ENCODE measurements around the gene GSK3A. TPM values are rescaled to one million over a fixed set of nuclear protein-coding genes. Genes with fewer than 3 reads are reported as not detected.

The GSK3A gene
- total RNA-seq, 1 donor from 2014 or later = 50.3 TPM

DNA sequence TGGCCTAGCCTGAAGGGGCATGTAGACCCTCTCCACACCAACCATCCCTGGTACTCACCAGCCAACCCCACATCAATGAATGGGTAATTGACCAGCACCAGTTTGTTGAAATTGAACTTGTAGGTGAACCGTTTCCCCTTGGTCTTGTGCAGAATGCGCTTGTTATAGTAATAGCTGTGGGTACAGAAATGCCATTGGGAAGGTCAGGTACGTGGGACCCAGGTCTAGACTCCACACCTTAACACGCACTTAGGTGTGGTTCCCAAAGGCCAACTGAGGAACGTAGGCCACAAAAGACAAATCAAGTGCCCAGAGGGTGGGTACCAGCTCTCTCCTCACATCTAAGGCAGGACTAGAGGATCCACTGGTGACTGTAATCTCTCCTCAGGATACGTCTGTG lies 7.4 kb upstream of the GSK3A start:
- Mint-ChIP-seq H3K9me3 (ENCODE audit: unreplicated experiment) (peaks cover 3% of the 10 kb centered on the region), H3K4me1 (ENCODE audit: low read depth, unreplicated experiment) (peaks cover 33% of the 10 kb centered on the region), H3K27ac (ENCODE audit: unreplicated experiment) (peak overlapping the region; percentile 47), H3K27me3 (ENCODE audit: low read depth, unreplicated experiment) (no peaks in the 10 kb centered on the region), H3K4me3 (ENCODE audit: unreplicated experiment) (peak overlapping the region; percentile 66), H3K36me3 (ENCODE audit: low read depth, unreplicated experiment) (peaks cover 6% of the 10 kb centered on the region)
- peaks cover 65% of the 10 kb centered on the region for H3K79me2 ChIP-seq (ENCODE audit: insufficient read depth, low read length)
- peaks cover 63% of the 10 kb centered on the region for H4K20me1 ChIP-seq (ENCODE audit: insufficient read depth, low read length)
- DNase-seq (ENCODE audit: low read depth) (no peak), FAIRE-seq (no peak)
- TF ChIP-seq EZH2 (IDR thresholded peaks at IDR 0.05; ENCODE audit: insufficient read depth, low read length) (no peak), CTCF (IDR thresholded peaks at IDR 0.05; ENCODE audit: insufficient read depth, low read depth, low read length) (no peak)
- peak overlapping the region; percentile 66 for H3K27ac ChIP-seq (ENCODE audit: low read depth, low read length)
- H3K9ac ChIP-seq (ENCODE audit: low read length) = peak overlapping the region; percentile 66
- H3K27me3 ChIP-seq (ENCODE audit: insufficient read depth, low read length) = no peaks in the 10 kb centered on the region
- H3K4me3 ChIP-seq (ENCODE audit: insufficient read depth, low read depth, low read length) = no peak overlapping the region
- peak overlapping the region; percentile 81 for H3K4me2 ChIP-seq (ENCODE audit: low read length)
- H3K36me3 ChIP-seq (ENCODE audit: insufficient read depth, low read length) = peaks cover 13% of the 10 kb centered on the region
- peaks cover 35% of the 10 kb centered on the region for H3K4me1 ChIP-seq (ENCODE audit: insufficient read depth, low read length)
- no peak overlapping the region for H2AFZ ChIP-seq (ENCODE audit: low read depth, low read length)
- H3K9me3 ChIP-seq (ENCODE audit: insufficient read depth, low read depth, low read length) = no peaks in the 10 kb centered on the region

DNA sequence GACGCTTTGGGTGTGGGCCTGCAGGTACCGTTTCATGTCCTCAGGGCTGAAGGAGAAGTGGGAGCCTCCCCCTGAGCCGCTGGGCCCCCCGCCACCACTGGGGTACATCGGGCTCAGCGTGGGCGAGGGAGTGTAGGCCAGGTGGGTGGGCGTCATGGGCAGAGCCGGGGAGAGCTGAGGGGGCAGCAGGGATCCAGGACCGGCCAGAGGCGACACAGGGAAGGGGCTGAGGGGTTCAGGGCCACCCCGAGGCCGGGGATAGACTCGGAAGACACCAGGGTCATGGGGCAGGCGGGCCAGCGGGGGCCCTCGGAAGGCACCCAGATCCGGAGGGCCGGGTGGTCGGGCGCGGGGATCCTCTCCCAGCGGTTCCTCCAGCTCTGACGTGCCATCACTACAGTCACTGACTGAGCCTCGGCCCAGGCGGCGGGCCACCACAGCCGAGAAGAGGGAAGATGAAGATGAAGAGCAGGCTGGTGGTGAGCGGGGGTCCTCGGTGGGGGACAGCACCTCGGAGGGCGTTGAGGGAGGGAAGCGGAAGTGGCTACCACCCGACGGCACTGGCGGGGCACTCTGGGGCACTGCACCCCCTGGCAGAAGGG lies 6.8 kb upstream of the GSK3A start:
- Histone ChIP-seq H3K9me3 (ENCODE audit: insufficient read depth, low read depth, low read length) (no peaks in the 10 kb centered on the region), H2AFZ (ENCODE audit: low read depth, low read length) (no peak overlapping the region), H3K27me3 (ENCODE audit: insufficient read depth, low read length) (no peaks in the 10 kb centered on the region), H3K4me1 (ENCODE audit: insufficient read depth, low read length) (peaks cover 38% of the 10 kb centered on the region), H3K79me2 (ENCODE audit: insufficient read depth, low read length) (peaks cover 61% of the 10 kb centered on the region), H3K4me2 (ENCODE audit: low read length) (no peak overlapping the region), H3K9ac (ENCODE audit: low read length) (no peak overlapping the region), H3K36me3 (ENCODE audit: insufficient read depth, low read length) (peaks cover 13% of the 10 kb centered on the region), H3K27ac (ENCODE audit: low read depth, low read length) (no peak overlapping the region), H3K4me3 (ENCODE audit: insufficient read depth, low read depth, low read length) (no peak overlapping the region), H4K20me1 (ENCODE audit: insufficient read depth, low read length) (peaks cover 63% of the 10 kb centered on the region)
- peaks cover 6% of the 10 kb centered on the region for H3K36me3 Mint-ChIP-seq (ENCODE audit: low read depth, unreplicated experiment)
- DNase-seq (ENCODE audit: low read depth) (no peak), FAIRE-seq (no peak)
- no peak for TF ChIP-seq EZH2 (IDR thresholded peaks at IDR 0.05; ENCODE audit: insufficient read depth, low read length)
- TF ChIP-seq CTCF (IDR thresholded peaks at IDR 0.05; ENCODE audit: insufficient read depth, low read depth, low read length) = no peak
- H3K9me3 Mint-ChIP-seq (ENCODE audit: unreplicated experiment) = peaks cover 3% of the 10 kb centered on the region
- H3K4me3 Mint-ChIP-seq (ENCODE audit: unreplicated experiment) = no peak overlapping the region
- H3K27ac Mint-ChIP-seq (ENCODE audit: unreplicated experiment) = no peak overlapping the region
- H3K27me3 Mint-ChIP-seq (ENCODE audit: low read depth, unreplicated experiment) = no peaks in the 10 kb centered on the region
- H3K4me1 Mint-ChIP-seq (ENCODE audit: low read depth, unreplicated experiment) = peaks cover 37% of the 10 kb centered on the region
